Left hindlimb (tissue), 1 donor: ENCODE results near the gene EAF2.
"Not testable (repeated sequence)": the region's sequence is repeated elsewhere in the genome, so short reads cannot be mapped to it uniquely, and the experiment has no call there.

Source experiments
- DNase-seq: peaks from one replicate; pipeline ENCODE4 v3.0.0-alpha.2; 2018

EAF2 gene

GRCh38 chr3:121834671-121835464, at the start of gene EAF2, which contains the start of gene IQCB1:
Gene EAF2 (plus strand): TSS chr3:121835209. CDS start chr3:121835286, 77 bp downstream.
Gene IQCB1 (minus strand): TSS chr3:121835060. CDS start chr3:121828960, 6,100 bp downstream.
- DNase-seq = peak; percentile 97

- DNase-seq = no peak
Measured at GRCh38 chr3:121786485-121786884, 48.5 kb upstream of the EAF2 start.

GRCh38 chr3:121793078-121793477, 41.9 kb upstream of the EAF2 start:
- no peak for DNase-seq

GRCh38 chr3:121794264-121794983, 40.6 kb upstream of the EAF2 start:
- no peak for DNase-seq

GRCh38 chr3:121796970-121797369, 38.0 kb upstream of the EAF2 start:
- DNase-seq = no peak

GRCh38 chr3:121800906-121801305, 34.1 kb upstream of the EAF2 start:
- DNase-seq = no peak

- no peak for DNase-seq
Measured at GRCh38 chr3:121803771-121804320, 31.2 kb upstream of the EAF2 start.

- no peak for DNase-seq
Measured at GRCh38 chr3:121809249-121809648, 25.8 kb upstream of the EAF2 start.

- no peak for DNase-seq
Measured at GRCh38 chr3:121817753-121818152, 17.3 kb upstream of the EAF2 start.

GRCh38 chr3:121818578-121818977, 16.4 kb upstream of the EAF2 start:
- DNase-seq = no peak

- DNase-seq = no peak
Measured at GRCh38 chr3:121819236-121819635, 15.8 kb upstream of the EAF2 start.

GRCh38 chr3:121821421-121822199, 13.4 kb upstream of the EAF2 start:
- no peak for DNase-seq

- no peak for DNase-seq
Measured at GRCh38 chr3:121822973-121823372, 12.0 kb upstream of the EAF2 start.

GRCh38 chr3:121834157-121834670, 795 bp upstream of the EAF2 start:
- no peak for DNase-seq

- no peak for DNase-seq
Measured at GRCh38 chr3:121835465-121835801, 424 bp downstream of the EAF2 start.

- no peak for DNase-seq
Measured at GRCh38 chr3:121836064-121836463, 1.1 kb downstream of the EAF2 start.

- no peak for DNase-seq
Measured at GRCh38 chr3:121836481-121836880, 1.5 kb downstream of the EAF2 start.

- DNase-seq = no peak
Measured at GRCh38 chr3:121839962-121840361, 5.0 kb downstream of the EAF2 start.

GRCh38 chr3:121844892-121845291, 9.9 kb downstream of the EAF2 start:
- no peak for DNase-seq

GRCh38 chr3:121852256-121852655, 17.2 kb downstream of the EAF2 start:
- no peak for DNase-seq

- no peak for DNase-seq
Measured at GRCh38 chr3:121855555-121855954, 20.5 kb downstream of the EAF2 start.

GRCh38 chr3:121857778-121858177, 22.8 kb downstream of the EAF2 start:
- DNase-seq = not testable (repeated sequence)

GRCh38 chr3:121863247-121863646, 28.2 kb downstream of the EAF2 start:
- DNase-seq = not testable (repeated sequence)
